Right hindlimb (tissue), 1 donor: Measurements from ENCODE around the gene DSCAML1.

Source experiments
- DNase-seq: peaks from one replicate; pipeline ENCODE4 v3.0.0-alpha.2; 2018

Gene DSCAML1

DNA sequence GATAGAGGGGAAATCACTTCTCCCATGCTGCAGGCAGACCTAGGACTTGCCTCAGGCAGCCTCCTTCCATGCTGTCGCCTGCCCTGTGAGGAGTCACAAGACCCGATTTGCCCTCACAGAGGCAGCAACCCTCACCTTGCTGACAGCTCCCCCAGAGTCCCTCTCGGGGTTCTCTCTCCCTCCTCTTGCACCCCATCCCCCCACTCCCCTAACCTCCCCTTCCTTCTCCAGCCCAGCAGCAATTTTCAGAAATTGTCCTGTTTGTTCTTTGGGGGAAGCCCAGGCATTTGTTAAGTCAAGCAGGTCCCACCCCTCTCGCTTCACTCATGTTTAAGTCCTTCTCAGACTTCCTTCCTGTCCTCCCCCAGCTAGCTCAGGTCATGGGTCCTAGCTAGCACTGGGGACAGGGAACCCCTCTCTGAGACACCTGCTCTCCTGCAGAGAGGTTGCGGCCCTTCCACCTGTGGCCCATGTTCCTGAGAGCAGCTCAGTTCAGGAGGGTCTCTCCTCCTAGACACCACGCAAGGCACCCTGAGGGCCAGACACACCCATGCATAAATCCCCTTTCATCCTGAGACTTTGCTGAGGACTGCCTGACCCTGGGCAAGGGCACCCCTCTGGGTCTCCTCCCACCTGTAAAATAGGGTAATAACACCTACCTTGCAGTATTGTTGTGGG is 33.8 kb upstream of the DSCAML1 start:
- DNase-seq = no peak

DNA sequence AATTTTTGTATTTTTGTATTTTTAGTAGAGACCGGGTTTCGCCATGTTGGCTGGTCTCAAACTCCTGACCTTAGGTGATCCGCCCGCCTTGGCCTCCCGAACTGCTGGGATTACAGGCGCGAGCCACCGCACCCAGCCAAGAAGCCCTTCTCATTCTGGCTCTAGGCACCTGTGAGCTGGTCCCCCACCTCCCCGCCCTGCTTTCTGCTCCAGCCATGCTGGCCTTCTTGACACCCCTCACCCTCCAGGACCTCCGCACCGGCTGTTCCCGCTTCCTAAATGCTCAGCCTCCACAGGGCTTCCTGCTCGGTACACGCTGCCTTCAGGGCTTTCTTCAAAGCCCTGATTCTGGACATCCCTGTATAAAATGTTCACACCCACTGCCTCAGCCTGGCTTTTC is 33.1 kb upstream of the DSCAML1 start:
- DNase-seq = no peak

GRCh38 chr11:117829369-117829725 is 32.3 kb upstream of the DSCAML1 start:
- DNase-seq = no peak

DNA sequence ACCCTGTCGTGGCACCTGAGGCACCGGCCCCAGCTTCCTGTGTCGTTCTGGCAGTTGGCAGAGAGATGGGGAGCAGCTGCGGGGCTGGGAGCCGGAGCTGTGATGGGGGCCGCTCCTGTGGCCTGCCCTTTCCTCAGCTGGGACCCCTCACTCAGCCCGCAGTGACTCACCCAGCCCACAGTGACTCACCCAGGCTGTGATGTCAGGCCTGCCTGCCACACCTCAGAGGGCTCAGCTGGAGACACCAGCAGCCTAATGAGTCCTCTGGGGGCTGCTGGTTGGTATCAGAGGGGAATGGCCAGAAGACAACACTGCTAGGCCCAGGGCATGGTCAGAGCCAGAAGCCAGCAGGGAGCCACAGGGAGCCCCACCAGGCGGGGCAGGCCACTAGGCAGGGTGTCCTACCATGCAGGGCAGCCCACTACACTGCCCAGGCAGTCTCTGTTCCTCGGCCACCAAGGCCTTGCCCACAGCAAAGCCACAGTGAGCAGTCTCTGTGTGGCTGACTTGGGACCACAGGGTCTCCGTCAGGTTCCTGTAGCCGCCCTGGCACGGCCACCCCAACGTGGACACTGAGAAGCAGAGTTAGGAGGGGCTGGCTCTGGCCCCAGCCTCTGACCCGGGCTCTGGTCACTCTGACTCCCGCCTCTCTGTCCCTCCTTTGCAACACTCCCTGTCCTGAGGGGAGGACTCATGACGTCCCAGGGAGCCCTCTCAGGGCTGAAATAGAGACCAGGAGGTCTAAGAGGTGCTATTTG is 31.8 kb upstream of the DSCAML1 start:
- peak; percentile 41 for DNase-seq

GRCh38 chr11:117827521-117828511 is 30.8 kb upstream of the DSCAML1 start:
- peak; percentile 14 for DNase-seq

DNA sequence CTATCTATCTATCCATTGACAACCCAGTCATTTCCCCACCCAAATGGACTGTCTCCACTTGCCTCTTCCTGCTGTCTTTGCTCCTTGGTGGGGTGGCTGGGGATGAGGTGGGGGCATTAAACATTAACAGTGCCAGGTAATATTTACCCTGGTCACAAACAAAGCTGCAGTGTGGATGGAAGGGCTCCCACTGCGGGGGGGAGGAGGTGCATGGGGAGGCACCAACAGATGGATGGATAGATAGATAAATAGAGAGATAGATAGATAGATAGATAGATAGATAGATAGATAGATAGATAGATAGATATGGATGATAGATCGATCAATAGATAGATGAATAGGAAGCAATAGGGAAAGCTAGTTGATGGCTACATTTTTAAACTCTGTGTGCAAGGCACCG is 29.8 kb upstream of the DSCAML1 start:
- DNase-seq = no peak

DNA sequence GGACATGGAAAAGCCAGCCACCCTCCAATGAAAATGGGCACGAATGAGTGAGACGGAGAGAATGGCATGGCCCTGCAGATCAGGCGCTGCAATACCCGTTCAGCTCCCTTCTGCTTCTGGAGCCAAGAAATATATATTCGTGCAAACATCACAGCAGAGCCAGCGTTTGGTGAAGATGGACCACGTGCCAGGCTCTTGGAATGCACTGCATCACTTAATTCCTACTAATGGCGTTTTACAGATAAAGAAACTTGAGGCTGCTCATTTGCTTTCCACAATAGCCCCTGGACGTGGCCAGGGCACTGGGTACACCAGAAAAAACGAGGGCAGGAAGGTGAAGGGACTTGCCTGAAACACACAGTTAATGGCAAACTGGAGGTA is 29.2 kb upstream of the DSCAML1 start:
- peak; percentile 10 for DNase-seq

GRCh38 chr11:117825538-117826189 is 28.6 kb upstream of the DSCAML1 start:
- peak; percentile 14 for DNase-seq

- peak; percentile 57 for DNase-seq
Measured at GRCh38 chr11:117824571-117825537, 27.8 kb upstream of the DSCAML1 start, which contains the start of gene FXYD2. FXYD2 (minus strand) TSS chr11:117824744; CDS start chr11:117824678, 66 bp downstream.

DNA sequence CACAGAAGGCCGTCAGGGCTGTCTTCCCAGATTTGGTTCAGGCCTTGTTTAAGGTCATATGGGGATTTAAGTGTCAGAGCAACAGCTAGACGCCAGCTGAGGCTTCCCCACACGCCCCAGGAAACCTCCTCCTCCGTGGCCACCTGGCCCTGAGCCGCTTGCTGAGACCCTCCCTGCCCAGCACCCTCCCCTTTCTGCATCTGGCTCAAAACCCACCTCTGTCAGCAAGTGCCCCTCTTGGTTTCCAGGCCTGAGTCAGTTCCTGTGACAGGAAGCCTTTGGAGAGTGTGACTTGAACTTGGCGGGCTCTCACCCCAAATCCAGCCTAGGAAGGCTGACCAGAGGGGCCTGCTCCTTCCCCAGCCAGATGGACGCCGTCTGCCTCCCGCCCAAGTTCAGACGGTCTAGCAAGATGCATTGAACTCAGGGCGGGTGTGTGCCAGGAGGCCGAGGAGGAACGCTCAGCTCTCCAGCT is 27.0 kb upstream of the DSCAML1 start:
- peak; percentile 78 for DNase-seq

DNA sequence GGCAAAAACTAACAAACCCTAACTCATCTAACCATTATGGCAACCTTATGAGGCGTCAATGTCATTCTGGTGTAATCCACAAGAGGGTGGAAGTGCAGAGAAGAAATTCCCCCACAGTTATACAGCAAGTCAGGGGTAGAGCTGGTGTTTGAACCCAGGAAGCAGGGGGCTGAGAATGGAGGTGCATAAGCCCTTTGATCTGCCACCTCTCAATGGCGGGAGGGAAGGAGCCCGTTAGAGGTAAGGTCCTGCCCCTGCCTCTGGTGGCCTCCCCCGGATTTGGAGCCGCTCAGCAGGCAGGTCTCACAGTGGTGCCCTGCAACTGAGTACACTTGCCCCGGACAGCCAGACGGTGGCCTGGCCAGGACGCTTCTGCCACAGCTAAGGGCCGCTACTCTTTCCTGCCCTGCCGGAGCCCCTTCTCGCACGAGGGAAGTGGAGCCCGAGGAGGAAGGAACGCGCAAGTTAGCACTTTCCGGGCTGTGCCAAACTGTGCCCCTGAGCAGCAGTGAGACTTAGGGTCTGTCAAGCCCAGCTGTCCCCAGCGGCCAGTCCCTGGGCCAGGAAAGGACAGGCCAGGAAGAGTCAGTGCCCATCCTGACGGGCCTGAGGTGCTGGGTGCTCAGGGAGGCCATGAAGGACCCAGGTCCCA is 26.4 kb upstream of the DSCAML1 start:
- peak; percentile 21 for DNase-seq

DNA sequence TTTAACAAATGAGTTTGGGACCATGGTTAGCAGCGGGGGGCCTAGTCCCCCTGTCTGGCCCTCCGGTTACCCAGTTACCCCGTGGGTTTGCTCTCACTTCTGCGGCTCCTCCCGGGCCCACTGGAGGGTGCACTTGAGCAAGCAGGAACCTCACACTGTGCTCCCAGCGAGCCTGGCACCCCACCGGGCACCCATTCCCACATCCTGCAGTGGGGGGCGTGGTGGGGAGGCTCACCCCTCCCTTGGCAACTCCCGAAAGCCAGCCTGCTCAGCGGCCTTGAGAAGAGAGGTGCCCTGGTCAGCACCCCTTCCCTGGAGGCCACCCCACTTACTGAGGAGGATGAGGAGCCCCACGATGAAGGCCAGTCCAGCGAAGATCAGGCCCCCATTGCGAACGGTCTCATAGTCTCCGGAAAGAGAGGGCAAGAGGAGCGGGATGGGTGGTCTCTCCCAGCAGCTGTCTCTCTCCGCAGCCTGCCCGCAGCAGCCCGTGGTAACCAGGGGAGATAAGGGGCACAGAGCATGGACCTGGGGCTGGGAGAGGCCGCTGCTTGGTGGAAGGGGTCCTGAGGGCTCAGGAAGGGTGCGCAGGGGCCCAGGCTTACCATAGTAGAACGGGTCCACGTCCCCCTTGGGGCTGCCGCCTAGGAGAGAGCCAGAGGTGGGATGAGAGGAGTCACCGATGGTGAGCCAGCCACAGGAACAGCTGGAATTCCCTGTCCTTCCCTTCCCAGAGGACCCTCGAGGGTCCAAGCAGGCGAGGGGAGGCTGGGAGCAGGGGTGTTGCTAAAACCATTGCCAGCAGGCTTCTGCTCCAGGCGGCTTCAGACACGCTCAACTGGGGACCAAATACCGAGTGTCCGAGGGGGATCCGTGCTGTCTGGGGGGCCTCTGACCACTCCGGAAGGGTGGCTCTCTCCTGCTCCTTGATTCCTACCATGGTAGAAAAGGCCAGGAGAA is 25.3 kb upstream of the DSCAML1 start:
- peak; percentile 41 for DNase-seq

- peak; percentile 15 for DNase-seq
Measured at GRCh38 chr11:117821431-117821830, 24.4 kb upstream of the DSCAML1 start.

GRCh38 chr11:117820516-117820915 is 23.5 kb upstream of the DSCAML1 start:
- no peak for DNase-seq

GRCh38 chr11:117820071-117820470 is 23.1 kb upstream of the DSCAML1 start:
- DNase-seq = no peak

- peak; percentile 89 for DNase-seq
Measured at GRCh38 chr11:117819096-117820040, 22.4 kb upstream of the DSCAML1 start.

GRCh38 chr11:117818041-117818873 is 21.2 kb upstream of the DSCAML1 start:
- no peak for DNase-seq
